T-helper 9 cell (primary cell): Measurements from ENCODE around the gene AHCY.
"Not testable (repeated sequence)": the region's sequence is repeated elsewhere in the genome, so short reads cannot be mapped to it uniquely, and the experiment has no call there.

ENCODE experiments used
- DNase-seq: peaks from one replicate; pipeline ENCODE4 v3.0.0-alpha.2; 2020

The AHCY gene

DNA sequence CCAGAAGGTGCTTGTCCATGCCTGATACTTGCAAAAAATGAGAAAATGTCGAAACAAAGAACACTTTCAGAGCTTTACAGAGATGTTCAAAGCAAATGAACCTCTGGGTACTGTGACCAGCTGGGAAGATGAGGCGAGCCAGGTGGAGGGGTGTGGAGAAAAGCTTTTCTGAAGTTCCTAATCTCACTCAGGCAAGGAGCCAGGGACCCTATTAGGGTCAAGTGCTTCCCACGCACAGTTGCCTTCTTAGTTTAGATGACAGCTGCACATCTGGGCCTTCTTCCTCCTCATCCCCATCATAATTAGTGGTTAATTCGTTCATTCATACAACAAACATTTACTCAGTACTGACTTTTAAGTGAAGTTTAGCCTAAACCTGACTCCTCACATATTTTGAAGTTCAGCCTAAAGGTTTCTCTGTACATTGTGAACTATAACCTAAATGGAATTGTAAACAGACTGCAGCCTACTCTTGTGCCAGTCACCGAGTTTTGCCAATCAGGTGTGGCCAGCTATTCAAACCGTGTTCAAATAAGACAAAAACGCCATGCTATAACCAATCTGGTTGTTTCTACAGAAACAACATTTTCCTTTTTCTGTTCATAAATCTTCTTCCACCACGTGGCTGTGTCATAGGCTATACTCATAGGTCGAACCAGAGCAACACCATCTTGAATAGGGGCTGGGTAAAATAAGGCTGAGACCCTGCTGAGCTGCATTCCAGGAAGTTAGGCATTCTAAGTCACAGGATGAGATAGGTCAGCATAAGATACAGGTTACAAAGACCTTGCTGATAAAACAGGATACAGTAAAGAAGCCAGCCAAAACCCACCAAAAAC, 19.3 kb upstream of the AHCY start:
- DNase-seq: no peak

DNA sequence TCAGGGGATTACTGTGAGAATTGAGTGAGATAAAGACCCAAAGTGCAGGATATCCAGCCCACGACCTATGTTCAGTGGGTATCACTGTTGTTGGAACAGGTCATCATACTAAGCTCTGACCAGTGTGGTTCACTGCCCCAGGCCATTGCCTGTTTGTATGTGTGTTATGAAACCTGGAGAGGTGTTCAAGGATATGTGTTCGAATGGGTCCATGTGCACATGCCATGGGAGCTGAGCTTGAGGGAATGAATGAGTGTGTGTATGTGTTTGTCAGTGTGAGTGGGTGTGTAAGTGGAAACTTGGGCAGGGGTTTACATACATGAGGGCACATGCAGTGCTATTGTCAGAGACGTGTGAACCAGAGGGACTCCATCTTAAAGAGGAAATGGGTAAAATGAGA, 17.7 kb upstream of the AHCY start:
- DNase-seq: no peak

DNA sequence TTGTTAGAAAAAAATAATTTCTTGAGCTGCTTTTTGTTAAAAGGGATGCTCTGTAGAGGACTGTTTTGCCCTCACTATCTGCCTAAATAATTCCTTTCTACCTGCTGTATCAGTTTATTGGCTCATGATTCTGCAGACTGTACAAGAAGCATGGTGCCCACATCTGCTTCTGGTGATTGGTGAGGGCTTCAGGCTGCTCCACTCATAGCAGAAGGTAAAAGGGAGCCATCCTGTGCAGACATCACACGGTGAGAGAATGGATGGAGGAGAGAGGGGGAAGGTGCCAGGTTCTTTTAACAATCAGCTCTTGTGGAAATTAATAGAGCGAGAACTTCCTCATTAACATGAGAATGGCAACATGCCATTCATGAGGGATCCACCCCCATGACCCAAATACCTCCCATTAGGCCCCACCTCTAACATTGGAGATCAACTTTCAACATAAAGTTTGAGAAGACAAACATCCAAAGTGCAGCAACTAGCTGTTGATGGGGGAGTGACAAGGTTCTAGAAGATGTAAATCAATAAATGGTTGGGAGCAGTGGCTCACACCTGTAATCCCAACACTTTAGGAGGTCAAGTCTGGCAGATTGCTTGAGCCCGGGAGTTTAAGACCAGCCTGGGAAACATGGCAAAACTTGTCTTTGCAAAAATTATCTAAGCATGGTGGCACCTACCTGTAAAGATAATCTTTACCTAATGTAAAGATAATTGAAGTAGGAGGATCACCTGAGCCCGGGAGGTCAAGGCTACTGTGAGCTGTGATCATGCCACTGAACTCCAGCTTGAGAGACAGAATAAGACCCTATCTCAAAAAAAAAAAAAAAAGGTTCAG, 15.7 kb upstream of the AHCY start:
- no peak for DNase-seq

DNA sequence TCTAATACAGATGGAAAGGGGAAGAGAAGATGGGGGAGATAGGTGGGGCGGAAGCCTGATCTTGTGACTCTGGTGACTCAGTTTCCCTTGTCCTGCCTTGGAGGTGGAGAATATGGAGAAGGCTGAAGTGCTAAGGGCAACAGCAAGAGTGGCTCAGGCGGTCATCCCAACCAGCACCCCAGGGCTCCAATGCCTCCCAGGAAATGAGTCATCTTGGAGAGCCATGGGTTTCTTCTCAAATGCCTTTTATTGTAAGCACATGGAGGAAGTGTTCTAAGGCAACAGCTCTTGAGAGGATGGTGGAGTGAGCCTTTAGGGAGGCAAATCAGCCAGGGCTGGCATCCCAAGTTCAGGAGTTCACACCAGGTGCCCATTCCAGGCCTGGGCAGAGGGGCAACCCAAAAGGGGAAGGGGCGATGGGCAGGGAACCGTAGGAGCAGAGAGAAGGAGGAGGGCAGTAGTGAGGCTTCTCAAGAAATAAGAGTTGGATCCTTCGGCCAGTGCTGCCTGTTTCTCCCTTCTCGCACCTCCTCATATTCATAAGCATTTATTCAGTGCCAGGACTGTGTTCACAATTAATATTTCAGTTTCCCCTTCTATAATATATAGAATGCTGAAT, 13.2 kb upstream of the AHCY start:
- no peak for DNase-seq

DNA sequence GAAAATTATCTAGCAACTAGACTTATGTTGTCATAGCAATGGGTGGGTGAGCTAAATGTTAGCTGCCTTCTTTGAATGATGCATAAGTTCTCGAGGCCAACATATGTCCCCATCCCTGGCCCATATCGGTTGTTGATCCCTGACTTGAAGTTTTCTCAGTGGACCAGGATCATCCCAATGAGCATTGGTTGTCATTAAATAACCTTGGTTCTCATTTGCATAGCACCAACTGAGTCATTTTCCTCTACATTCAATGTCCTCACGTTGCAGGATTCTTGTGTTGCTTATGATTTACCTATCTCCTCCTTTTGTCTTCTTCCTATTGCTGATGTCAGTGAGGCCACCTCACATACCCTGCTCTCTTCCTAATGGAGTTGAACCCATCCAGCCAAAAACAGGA, 12.1 kb upstream of the AHCY start:
- no peak for DNase-seq

DNA sequence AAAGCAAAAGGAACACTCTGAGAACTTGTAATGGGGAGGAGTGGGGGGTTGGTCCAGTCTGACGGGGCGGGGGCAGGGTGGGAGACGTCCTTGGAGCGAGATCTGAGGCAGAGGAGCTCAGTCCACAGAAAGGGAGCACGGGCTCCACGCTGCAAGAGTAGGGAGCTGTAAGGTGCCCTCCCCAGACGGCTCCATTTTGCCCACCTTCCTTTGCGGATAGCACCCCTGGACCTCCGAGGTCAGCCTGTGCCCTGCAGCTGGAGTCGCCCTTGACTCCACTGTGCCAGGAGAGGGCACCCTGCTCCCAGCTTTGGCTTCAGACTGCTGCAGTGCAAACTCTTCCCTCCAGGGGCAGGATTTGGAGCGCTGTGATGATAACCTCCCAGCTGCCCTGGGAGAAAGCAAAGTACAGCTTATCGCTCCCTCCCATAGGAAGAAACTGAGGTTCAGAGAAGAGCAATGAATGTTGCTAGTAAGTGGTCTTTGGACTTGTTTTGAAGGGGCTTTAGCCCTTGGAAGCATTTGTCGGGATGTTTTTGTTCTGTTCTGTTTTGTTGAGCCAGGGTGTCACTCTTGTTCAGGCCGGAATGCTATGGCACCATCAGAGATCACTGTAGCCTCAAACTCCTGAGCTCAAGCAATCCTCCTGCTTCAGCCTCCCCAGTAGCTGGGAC, 9.5 kb upstream of the AHCY start:
- DNase-seq: peak; percentile 72

DNA sequence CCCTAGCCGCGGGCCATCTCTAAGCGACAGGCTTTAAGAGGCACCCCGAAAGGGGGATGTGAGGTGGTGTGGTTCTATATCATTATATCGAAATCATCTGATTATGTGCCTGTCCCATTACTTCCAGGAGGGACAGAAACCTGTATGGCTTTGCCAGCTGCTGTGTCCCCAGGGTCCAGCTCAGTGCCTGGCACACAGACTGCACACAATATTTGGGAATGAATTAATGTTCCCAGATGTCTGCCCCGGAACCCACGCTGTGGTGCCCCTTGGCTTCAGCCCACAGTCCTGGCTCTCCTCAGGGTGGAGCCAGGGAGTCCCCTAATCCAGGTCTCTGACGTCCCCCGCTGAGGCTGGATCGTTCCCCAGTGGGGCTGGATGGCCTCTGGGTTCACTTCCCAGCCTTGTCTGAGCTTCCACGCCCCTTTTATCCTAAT, 8.9 kb upstream of the AHCY start:
- DNase-seq: no peak

DNA sequence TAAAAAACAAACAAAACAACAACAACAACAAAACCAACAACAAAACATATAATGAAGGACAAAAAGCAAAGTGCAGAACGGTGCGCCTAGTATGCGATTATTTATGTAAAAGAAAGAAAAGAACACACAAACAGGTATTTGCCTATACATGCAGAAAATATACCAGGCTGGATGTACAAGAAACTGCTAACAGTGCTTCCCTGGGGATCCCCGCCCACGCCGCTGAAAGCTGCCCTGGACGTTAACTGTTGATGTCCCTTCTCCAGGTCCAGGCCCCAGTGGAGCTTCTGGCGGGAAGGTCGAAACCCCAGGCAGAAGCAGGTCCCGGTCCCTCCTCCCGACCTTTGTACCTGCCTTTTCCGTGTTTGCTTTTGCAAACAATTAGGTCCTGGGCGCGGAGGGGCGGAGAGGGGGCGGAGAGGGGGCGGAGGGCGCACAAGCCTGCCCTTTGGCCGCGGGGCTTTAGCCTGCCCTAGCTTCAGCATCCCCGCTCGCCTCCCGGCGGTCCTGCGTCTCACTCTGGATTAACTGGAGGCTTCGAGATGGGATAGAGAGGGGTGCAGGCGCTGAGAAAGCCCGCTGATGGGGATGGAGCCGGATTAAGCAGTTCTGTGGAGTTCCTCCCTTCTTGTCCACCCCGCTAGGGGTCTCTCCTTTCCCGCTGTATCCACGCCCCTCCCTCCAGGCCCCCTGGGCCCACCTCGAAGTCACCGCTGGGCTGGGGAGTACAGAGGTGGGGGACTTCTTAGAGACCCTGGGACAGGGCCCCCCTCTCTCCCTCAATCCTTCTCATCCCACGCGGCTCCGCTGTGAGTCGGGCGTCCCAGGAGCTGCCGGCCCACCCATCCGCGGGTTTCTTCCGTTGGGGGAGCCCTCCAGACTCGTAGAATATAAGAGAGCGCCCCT, 8.2 kb upstream of the AHCY start:
- DNase-seq: no peak

DNA sequence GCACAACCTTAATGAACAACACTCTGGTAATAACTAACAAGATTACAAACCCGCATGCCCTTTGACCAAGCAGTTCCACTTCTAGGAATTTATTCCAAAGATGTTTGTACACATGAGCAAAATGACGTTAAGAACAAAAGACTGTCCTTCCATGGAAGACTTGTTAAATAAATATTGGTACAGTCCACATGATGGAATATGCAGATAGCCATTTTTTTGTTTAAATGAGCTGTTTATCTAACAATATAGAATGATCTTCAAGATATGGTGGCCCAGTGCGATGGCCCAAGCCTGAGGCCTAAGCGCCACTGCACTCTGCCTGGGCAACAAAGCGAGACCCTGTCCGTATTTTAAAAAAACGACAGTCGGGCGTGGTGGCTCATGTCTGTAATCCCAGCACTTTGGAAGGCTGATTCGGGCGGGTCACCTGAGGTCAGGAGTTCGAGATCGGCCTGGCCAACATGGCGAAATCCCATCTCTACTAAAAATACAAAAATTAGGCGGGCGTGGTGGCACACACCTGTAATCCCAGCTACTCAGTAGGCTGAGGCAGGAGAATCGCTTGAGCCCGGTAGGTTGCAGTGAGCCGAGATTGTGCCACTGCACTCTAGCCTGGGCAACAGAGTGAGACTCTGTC, 7.4 kb upstream of the AHCY start:
- no peak for DNase-seq

DNA sequence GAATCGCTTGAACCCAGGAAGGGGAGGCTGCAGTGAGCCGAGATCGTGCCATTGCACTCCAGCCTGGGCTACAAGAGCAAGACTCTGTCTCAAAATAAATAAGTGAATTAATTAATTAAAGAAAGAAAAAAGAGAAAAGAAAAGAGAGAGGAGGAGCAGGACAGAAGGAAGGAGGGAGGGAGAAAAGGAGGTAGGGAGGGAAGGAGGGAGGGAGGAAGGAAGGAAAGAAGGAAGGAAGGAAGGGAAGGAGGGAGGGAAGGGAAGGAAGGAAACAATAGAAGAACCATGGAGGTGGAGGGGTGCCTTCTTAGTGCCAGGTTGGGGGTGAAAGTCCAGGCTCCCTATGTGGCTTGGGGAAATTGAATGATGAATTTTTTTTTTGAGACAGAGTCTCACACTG, 6.5 kb upstream of the AHCY start:
- no peak for DNase-seq

DNA sequence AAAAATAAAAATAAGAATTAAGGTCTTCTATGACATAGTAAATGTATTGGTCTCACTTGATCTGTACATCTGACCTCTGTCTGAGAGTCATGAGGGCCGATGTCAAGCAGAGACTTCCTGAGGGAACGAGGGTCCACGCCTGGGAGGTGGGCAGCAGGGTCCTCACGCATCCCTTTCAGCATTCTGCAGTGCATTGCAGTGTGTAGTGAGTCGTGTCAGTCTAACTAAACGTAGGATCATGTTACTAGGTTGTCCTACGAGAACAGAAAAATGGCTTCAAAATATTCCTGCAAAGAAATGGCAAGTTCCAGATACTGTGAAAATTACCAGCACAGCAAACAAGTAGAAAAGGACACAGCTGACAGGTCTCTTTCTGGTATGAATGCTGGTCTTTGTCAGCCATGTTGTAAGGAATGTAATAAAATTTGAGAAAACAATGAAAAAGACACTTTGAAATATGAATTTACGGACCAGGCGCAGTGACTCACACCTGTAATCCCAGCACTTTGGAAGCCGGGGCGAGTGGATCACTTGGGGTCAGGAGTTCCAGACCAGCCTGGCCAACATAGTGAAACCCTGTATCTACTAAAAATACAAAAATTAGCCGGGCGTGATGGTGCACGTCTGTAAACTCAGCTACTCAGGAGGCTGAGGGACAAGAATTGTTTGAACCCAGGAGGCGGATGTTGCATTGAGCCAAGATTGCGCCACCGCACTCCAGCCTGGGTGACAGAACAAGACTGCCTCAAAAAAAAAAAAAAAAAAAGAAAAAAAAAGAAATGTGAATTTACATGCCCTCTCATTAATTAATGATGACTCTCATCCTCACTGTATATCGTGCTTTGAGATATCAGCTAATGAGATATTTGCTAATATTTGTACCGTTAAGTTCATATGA, 2.4 kb upstream of the AHCY start:
- no peak for DNase-seq

DNA sequence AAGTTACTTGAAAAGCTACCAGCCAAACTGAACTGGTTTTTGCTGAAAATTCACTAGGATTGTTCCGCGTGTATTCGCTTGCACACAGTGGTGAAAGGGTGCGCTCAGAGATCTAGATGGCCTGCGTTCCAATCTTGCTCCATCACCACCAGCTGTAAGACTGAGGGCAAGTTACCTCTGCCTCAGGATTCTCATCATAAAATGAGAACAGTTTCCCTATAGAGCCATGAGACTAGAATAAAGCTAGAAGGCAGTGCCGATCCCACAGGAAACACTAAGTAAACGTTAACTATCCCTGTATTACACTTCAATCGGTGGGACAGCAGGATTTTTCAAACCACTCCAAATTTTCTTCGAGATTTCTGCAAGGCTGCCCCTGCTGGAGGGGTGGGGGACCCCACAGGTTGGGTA, 838 bp downstream of the AHCY start:
- DNase-seq: no peak

DNA sequence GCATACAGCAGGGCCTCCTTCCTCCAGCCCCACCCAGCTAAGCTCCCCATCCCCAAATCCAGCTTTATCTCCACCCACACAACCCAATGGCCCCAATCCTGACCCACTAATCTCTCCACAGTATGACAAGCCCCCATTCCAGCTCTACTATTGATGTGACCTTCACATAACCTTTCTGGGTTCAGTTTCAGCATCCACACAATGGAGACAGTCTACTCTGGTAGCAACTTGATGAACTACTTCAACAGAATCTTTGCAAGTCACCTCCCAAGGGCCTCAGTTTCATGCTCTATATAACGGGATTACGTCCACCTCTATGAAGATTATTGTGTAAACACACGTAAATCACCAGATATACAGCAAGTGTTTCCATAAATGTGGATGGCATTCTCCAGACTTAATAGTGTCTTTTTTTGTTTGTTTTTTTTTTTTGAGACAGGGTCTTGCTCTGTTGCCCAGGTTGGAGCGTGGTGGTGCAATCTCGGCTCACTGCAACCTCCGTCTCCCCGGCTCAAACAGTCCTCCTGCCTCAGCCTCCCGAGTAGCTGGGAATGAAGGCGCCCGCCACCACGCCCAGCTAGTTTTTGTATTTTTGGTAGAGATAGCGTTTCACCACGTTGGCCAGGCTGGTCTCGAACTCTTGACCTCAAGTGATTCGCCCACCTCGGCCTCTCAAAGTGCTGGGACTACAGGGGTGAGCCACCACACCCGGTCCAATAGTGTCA, 1.4 kb downstream of the AHCY start:
- no peak for DNase-seq

DNA sequence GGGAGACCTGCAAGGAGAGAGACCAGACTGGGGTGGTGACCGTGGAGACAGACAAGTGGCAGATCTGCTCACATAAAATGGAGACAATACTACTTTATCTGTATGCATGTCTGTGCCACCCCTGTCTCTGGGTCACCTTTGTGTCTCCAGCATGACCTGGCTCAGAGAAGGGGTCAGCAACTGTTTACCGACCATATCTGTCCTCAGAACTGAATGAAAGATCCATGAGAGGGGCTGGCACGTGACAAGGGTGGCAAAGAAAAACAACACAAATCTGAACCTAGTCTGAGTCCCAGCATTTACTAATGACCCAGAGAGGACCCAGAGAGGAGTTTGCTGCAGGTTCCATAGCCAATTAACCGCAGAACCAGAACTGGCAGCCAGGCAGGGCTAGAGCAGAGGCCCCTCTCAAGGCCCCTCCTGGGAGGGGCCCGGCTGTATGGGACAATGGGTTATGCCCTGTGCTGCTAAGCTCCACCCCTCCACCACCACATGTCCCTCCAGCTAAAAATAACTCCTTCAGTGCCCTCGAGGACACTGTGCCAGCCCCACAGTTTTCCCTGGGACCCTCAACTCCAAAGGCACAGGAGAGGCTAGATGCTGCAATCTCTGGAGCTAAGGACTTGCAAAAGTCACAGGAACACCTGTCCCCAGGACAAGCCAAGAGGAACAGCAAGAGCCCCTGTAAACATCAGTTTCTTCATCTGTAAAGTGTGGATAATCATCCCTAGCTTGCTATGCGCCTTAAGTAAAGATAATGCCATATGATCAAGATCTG, 2.2 kb downstream of the AHCY start:
- DNase-seq: no peak

DNA sequence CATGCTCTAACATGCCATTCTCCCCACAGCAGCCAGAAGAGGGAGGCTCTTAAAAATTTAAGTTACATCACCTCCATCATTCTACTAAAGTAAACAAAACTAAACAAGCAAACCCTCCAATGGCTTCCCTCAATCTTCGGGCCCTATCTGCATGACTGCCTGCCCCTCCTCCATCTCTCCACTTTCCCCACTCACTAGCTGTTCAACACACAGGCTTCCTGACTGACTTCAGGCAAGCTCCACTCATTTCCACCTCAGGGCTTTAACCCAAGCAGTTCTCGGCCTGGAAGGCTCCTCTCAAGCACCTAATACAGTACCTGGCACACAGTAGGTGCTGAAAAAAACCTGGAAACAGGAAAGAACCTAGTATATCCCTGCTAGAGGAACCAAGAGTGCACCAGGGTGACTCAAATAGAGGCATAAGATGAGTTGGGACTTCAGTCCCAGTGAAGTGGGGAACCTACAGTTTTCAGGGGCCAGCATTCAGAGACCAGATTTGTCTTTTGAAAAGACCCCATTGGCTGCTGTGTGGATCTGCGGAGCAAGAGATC, 2.8 kb downstream of the AHCY start:
- DNase-seq: no peak

DNA sequence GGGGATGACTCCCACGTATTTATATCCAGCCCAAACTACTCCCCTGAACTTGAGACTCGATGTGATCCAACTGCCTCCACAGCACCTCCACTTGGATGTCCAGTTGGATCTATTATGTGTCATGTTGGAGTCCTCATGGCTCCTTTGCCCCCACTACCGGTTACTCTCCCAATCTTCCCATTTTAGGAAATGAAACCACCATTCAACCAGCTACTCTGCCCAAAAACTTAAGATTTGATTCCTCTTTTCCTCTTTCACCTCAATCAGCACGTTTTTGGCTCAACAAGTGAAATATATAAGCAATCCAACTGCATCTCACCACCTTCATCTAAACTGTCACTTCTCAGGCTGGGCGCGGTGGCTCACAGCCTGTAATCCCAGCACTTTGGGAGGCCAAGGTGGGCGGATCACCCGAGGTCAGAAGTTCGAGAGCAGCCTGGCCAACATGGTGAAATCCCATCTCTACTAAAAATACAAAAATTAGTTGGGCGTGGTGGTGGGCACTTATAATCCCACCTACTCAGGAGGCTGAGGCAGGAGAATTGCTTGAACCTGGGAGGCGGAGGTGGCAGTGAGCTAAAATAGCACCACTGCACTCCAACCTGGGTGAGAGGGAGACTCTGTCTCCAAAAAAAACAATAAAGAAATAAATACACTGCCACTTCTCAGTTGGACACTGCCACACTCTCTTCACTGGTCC, 3.4 kb downstream of the AHCY start:
- DNase-seq: no peak

DNA sequence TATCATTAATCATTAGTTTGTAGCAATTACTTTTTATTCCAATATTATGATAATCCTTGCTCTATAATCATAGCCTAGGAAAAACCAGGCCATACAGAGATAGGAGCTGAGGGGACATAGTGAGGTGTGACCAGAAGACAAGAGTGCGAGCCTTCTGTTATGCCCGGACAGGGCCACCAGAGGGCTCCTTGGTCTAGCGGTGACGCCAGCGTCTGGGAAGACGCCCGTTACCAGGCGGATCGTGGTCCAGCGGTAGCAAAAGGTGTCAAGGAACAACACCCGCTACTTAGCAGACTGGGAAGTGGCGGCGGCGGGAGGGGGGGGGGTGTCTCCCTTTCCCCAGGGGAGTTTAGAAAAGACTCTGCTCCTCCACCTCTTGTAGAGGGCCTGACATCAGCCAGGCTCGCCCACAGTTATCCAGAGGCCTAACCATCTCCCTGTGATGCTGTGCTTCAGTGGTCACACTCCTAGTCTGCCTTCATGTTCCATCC, 4.8 kb downstream of the AHCY start:
- DNase-seq: not testable (repeated sequence)

DNA sequence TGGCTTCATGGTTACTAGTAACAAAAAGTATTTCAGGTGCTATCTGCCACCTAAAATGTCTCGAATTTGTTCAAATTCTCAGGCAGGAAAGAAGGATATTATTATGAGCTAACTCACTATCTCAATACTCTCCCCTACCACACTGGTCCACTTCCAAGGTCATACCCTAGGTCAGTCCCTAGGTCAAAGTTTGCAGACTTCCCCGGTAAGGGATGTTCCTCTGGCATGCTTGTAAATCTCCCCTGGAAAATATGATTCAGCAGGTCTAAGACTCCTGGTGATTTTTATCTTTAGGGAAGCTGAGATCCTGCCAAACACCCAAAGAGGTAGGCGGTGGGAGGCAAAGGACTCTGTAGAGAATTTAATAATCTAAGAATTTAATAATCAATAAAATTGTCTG, 6.7 kb downstream of the AHCY start:
- DNase-seq: no peak
